NCI-H1048 (cell line): ENCODE data around the gene LCN2.

ENCODE experiments used
- DNase-seq: peaks from one replicate; lab custom pipeline; 2025; lab: John Stamatoyannopoulos, UW

The LCN2 gene

GRCh38 chr9:128115187-128116103 lies 33.8 kb upstream of the LCN2 start:
- DNase-seq = no peak

- no peak for DNase-seq
Observed at GRCh38 chr9:128116104-128117083, 32.9 kb upstream of the LCN2 start.

- peak; percentile 76 for DNase-seq
Observed at GRCh38 chr9:128117613-128118471, 31.4 kb upstream of the LCN2 start.

DNA sequence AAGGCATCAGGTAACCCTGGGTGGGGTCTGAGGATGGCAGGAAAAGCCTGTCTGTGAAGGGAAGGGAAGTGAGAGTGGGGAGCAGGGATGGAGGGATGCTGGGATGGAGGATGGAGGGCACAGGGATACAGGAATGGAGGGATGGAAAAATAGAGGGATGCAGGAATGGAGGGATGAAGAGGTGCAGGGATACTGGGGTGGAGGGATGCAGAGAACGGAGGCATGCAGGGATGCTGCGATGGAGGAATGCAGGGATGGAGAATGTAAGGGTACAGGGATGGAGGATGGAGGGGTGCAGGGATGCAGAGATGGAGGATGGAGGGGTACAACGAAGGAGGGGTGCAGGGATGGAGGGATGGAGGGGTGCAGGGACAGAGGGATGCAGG lies 30.8 kb upstream of the LCN2 start:
- DNase-seq = no peak

DNA sequence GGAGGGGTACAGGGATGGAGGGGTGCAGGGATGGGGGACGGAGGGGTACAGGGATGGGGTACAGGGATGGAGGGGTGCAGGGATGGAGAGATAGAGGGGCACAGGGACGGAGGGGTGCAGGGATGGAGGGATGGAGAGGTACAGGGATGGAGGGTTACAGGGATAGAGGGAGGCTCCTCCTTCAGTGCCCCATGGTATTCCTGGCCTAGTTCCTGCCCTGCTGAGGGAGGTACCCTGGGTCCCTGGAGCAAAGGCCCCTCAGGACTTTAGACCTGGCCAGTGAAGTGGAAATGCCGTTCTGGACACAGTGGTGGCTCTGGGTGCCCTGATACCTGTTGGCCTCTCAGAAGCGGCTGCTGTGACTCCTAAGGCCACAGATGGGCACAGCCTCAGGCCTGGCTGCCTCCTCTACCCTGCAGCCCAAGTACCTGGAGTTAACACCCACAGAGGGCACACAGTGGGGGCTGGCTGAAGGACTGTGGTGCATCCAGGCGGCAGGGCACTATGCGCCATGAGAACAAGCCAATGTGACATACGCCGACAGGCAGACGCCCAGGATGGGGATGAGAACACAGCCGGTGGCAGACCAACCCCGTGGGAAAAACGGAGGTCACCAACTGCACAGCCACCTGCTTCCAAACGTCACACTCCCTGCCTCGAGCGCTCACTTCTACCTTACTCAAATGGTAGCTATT lies 30.1 kb upstream of the LCN2 start:
- DNase-seq = no peak

DNA sequence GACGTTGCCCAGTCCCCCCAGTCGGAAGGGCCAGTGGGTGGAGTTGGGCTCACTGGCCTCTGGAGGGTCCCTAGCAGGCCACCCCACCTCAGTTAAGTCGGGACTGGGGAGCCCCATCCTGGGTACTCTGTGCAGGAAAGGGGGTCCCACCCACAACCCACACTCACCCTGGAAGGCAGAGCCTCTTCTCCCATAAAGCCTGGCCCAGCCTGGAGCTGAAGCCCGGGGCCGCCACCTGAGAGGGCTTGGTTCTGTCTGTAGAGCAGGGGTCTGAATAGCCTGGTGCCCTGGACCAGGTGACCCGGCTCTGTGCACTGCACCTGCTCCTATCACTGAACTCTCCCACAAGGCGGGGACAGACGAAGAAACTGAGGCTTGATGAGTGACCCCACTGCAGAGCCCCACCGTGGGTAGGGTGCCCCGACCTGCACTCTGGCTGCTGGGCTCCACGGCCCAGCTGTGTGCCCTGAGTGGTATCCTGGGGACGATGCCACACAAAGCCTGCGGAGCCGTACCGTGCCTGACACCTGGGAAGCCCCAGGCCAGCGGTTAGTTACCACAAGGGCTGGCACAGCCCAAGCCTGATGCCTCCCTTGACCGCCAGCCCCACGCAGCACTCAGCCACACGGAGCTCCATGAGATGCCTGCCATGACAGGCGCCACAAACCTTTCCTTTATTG lies 29.1 kb upstream of the LCN2 start:
- no peak for DNase-seq

DNA sequence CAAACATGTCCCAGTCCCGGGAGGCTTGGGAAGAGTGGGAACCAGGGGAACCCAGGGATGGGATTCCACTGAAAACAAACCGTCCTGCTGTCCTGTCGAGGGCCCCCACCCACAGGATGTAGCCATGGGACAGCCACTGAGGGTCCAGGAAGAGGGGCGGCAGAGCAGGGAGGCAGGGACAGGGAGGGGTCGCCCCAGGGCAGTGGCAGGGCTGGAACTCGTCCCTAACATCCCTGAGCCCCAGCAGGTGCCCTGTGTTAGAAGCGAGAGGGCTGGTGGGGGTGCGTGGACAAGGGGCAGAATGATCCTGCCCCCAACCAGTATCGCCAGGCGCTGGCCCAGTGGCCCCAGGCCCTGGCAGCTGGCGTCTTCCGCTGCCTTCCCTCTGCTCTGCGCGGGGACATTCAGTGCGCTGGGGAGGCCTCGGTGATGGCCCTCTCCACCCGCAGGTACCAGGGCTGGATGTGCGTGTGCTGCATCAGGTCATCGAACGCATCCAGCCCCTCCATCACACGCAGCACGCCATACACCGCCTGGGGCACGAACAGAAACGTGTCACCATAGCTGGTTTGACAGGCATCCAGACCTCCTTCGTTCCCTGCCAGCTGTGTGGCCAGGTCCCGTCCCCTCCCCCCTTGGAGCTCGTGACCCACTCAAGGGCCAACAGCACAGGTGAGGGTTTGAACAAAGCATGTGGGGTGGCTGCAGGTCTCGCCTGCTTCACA lies 28.4 kb upstream of the LCN2 start:
- DNase-seq = no peak

DNA sequence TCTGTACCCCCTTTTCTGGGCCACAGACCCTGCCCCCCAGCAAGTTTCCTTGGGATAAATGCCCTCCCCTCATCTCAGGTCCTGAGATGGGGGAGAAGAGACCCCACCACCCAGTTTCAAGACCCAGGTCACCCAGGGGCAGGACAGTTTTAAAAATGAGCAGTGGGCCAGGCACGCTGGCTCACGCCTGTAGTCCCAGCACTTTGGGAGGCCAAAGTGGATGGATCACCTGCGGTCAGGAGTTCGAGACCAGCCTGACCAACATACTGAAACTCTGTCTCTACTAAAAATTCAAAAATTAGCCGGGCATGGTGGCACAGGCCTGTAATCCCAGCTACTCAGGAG lies 27.8 kb upstream of the LCN2 start:
- DNase-seq = no peak

GRCh38 chr9:128121924-128122808 lies 27.1 kb upstream of the LCN2 start:
- no peak for DNase-seq

GRCh38 chr9:128122809-128123175 lies 26.5 kb upstream of the LCN2 start:
- no peak for DNase-seq

DNA sequence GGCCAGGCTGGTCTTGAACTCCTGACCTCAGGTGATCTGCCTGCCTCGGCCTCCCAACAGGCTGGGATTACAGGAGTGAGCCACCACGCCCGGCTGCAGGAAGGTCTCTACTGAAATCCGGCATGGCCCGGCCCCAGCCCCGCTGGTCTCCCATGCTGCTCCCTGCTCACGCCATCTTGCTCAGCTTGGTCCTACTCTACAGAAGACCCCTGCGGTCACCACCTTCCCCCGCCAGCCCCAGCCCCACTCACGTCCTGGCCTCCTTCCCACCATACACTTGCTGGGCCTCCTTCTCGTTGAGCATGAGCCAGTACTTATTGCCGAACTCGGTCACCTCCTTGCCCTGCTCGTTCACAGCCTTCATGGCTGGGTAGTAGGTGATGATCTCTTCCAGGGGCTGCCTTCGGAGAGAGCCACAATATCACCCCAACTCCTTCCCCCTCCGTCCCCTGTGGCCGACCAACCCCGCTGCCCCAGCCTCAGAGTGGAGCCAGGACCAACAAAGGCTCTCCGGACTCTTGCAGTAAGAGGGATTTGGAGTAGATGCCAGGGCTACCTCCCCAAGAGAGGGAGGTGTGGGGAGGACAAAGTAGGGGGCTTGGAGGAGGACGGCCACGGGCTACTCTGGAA lies 25.7 kb upstream of the LCN2 start:
- no peak for DNase-seq

GRCh38 chr9:128124451-128124850 lies 24.8 kb upstream of the LCN2 start:
- no peak for DNase-seq

- no peak for DNase-seq
Observed at GRCh38 chr9:128124873-128125579, 24.2 kb upstream of the LCN2 start.

- DNase-seq = no peak
Observed at GRCh38 chr9:128125580-128126354, 23.5 kb upstream of the LCN2 start.

DNA sequence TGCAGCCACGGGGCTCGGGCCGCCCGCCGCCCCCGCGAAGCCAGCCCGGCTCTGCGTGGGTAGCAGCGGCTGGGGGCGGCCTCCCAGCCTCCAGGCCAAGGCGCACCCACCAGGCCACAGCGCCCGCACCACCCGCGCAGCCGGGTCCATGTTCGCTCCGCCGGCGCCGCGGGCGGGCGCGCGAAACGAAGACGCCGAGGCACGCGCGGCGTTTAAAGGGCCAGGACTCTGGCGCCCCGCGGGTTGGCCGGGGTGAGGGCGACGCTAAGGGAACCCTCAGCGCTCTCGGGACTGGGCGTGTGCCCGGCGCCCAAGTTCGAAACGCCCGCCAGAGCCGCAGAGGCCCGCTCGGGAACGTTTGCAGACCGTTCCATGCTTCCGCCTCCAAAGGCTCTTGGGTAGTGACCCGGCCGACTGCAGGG lies 21.7 kb upstream of the LCN2 start, which contains the start of gene PTGES2:
TSS of gene PTGES2 (minus strand) at position 162 of the 422 bp plus-strand sequence. CDS start at position 150, 12 bp downstream.
- peak; percentile 67 for DNase-seq

DNA sequence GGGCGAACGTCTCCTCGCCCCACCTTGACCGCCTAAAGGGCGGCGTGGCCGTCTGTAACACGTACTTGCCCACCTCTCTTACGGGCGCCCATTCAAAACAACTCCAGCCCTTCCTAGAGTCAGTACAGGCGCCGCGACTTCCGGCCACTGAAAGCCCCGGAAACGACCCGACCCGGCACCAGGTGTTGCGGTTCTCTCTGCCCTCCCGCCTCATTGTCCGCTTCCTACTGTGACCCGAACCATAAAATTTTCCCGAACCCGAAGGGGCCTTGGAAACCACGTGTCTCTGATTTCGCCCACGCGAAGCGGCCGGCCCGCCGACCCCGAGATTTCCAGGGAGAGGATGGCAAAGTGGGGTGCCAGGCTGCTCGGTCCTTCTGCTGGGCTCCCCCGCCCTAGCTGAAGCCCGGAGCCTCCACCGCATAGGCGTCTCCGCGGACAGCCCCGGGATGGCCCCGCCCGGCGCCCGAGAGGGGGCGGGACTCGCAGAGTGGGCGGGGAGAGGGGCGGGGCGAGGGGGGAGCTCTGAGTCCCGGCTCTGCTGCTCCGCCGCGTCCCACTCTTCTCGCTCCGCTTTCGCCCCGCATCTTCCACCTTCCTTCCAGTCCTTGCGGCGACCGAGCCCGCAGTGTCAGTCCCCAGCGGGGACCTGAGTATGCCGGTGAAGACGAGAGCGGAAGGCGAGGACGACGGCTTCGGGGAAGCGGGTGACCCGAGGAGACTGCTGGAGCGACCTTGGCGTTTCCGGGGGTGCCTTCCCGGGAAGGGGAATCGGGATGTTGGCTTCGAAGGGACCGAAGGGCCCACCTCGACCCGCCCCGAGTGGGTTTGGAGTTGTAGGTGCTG lies 21.0 kb upstream of the LCN2 start:
- peak; percentile 57 for DNase-seq
